KOPT-K1 (cell line): ENCODE data around the gene MATN1.
A peak's percentile ranks its signal among the peaks of the same experiment; 100 is the strongest.
"Not testable (repeated sequence)": the region's sequence is repeated elsewhere in the genome, so short reads cannot be mapped to it uniquely, and the experiment has no call there.

Experiments used
- H3K27ac ChIP-seq: fragments of 200-600 bp; sonication (generic); 2 replicates; pipeline ENCODE4 v1.5.1; 2016; ENCODE audit warnings: antibody characterized with exemption, mild to moderate bottlenecking, low read depth, low read length; ENCODE audit not compliant: poor library complexity, severe bottlenecking
- H3K36me3 ChIP-seq: fragments of 200-600 bp; sonication (generic); 2 replicates; pipeline ENCODE4 v1.5.1; 2017; ENCODE audit warnings: antibody characterized with exemption, mild to moderate bottlenecking, low read length, moderate library complexity; ENCODE audit not compliant: insufficient read depth
- H3K9me3 ChIP-seq: fragments of 200-600 bp; sonication (generic); 2 replicates; pipeline ENCODE4 v1.5.1; 2017; ENCODE audit warnings: antibody characterized with exemption, low read length, mild to moderate bottlenecking; ENCODE audit not compliant: insufficient read depth, poor library complexity, severe bottlenecking

Gene MATN1

GRCh38 chr1:30723331-30723755 lies at the start of gene MATN1:
TSS of gene MATN1 (minus strand) at chr1:30723585. CDS start at chr1:30723551, 34 bp downstream.
- no peaks in the 10 kb centered on the region for H3K36me3 ChIP-seq
- H3K27ac ChIP-seq = no peak within 1 kb of the TSS
- H3K9me3 ChIP-seq = no peaks in the 10 kb centered on the region

- Histone ChIP-seq H3K27ac (no peak overlapping the region), H3K9me3 (no peaks in the 10 kb centered on the region)
Measured at GRCh38 chr1:30771005-30771404, 47.6 kb upstream of the MATN1 start.

GRCh38 chr1:30770150-30770549 lies 46.8 kb upstream of the MATN1 start:
- no peaks in the 10 kb centered on the region for H3K36me3 ChIP-seq
- H3K27ac ChIP-seq = no peak overlapping the region
- no peaks in the 10 kb centered on the region for H3K9me3 ChIP-seq

More at GRCh38 chr1:30771005-30771404, 47.6 kb upstream of the MATN1 start:
- no peaks in the 10 kb centered on the region for H3K36me3 ChIP-seq

GRCh38 chr1:30768830-30769718 lies 45.7 kb upstream of the MATN1 start:
- H3K9me3 ChIP-seq = no peaks in the 10 kb centered on the region
- no peaks in the 10 kb centered on the region for H3K36me3 ChIP-seq
- H3K27ac ChIP-seq = peak overlapping the region; percentile 1

- Histone ChIP-seq H3K9me3 (no peaks in the 10 kb centered on the region), H3K36me3 (no peaks in the 10 kb centered on the region), H3K27ac (peak overlapping the region; percentile 1)
Measured at GRCh38 chr1:30768159-30768829, 44.9 kb upstream of the MATN1 start.

- not testable (repeated sequence) for H3K9me3 ChIP-seq, H3K27ac ChIP-seq, H3K36me3 ChIP-seq
Measured at GRCh38 chr1:30766948-30767347, 43.6 kb upstream of the MATN1 start.

GRCh38 chr1:30765556-30766434 lies 42.4 kb upstream of the MATN1 start:
- Histone ChIP-seq H3K9me3 (no peaks in the 10 kb centered on the region), H3K27ac (no peak overlapping the region), H3K36me3 (no peaks in the 10 kb centered on the region)

GRCh38 chr1:30764939-30765555 lies 41.7 kb upstream of the MATN1 start:
- H3K36me3 ChIP-seq = no peaks in the 10 kb centered on the region
- H3K9me3 ChIP-seq = no peaks in the 10 kb centered on the region
- no peak overlapping the region for H3K27ac ChIP-seq

- Histone ChIP-seq H3K9me3 (no peaks in the 10 kb centered on the region), H3K36me3 (no peaks in the 10 kb centered on the region), H3K27ac (no peak overlapping the region)
Measured at GRCh38 chr1:30764396-30764795, 41.0 kb upstream of the MATN1 start.

- no peaks in the 10 kb centered on the region for H3K36me3 ChIP-seq
- no peaks in the 10 kb centered on the region for H3K9me3 ChIP-seq
- H3K27ac ChIP-seq = peak overlapping the region; percentile 7
Measured at GRCh38 chr1:30763651-30764248, 40.4 kb upstream of the MATN1 start.

GRCh38 chr1:30762930-30763650 lies 39.7 kb upstream of the MATN1 start:
- H3K36me3 ChIP-seq = no peaks in the 10 kb centered on the region
- no peaks in the 10 kb centered on the region for H3K9me3 ChIP-seq
- H3K27ac ChIP-seq = peak overlapping the region; percentile 95

- no peaks in the 10 kb centered on the region for H3K36me3 ChIP-seq
- no peaks in the 10 kb centered on the region for H3K9me3 ChIP-seq
- H3K27ac ChIP-seq = peak overlapping the region; percentile 95
Measured at GRCh38 chr1:30762152-30762929, 39.0 kb upstream of the MATN1 start.
